Activated naive CD8-positive, alpha-beta T cell treated with anti-CD3 and anti-CD28 coated beads, Interleukin-2, amount 50 U/mL, for 24 hours (primary cell): Measurements from ENCODE around the gene CREB3L1.

Experiments
- ATAC-seq: fragments of 150-1000 bp; cut with Tn5 transposase; one replicate; pipeline ENCODE4 v1.10.0; 2021
- DNase-seq: peaks from one replicate; pipeline ENCODE4 v3.0.0; 2021
- H3K27ac Mint-ChIP-seq: one replicate; pipeline ENCODE4 v1.8.0; 2021; ENCODE audit warnings: mild to moderate bottlenecking, mixed read lengths
- H3K27me3 Mint-ChIP-seq: one replicate; pipeline ENCODE4 v1.8.0; 2021; ENCODE audit warnings: mixed read lengths
- H3K36me3 Mint-ChIP-seq: one replicate; pipeline ENCODE4 v1.8.0; 2021; ENCODE audit warnings: low read depth, mixed read lengths
- H3K4me1 Mint-ChIP-seq: one replicate; pipeline ENCODE4 v1.8.0; 2021; ENCODE audit warnings: mixed read lengths
- H3K4me3 Mint-ChIP-seq: one replicate; pipeline ENCODE4 v1.8.0; 2021; ENCODE audit warnings: mild to moderate bottlenecking, moderate library complexity, mixed read lengths
- H3K9me3 Mint-ChIP-seq: one replicate; pipeline ENCODE4 v1.8.0; 2021; ENCODE audit warnings: mixed read lengths

The CREB3L1 gene, protein sequence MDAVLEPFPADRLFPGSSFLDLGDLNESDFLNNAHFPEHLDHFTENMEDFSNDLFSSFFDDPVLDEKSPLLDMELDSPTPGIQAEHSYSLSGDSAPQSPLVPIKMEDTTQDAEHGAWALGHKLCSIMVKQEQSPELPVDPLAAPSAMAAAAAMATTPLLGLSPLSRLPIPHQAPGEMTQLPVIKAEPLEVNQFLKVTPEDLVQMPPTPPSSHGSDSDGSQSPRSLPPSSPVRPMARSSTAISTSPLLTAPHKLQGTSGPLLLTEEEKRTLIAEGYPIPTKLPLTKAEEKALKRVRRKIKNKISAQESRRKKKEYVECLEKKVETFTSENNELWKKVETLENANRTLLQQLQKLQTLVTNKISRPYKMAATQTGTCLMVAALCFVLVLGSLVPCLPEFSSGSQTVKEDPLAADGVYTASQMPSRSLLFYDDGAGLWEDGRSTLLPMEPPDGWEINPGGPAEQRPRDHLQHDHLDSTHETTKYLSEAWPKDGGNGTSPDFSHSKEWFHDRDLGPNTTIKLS

GRCh38 chr11:46277622-46278386 is at the start of gene CREB3L1:
TSS of gene CREB3L1 (plus strand) at chr11:46277662. CDS start at chr11:46278112, 450 bp downstream.
- Mint-ChIP-seq H3K27ac (no peak within 1 kb of the TSS), H3K36me3 (no peaks in the 10 kb centered on the region), H3K9me3 (no peaks in the 10 kb centered on the region), H3K4me1 (peaks cover 6% of the 10 kb centered on the region), H3K4me3 (no peak within 1 kb of the TSS), H3K27me3 (peaks cover 41% of the 10 kb centered on the region)
- ATAC-seq (peak; percentile 7), DNase-seq (no peak)

- Mint-ChIP-seq H3K4me3 (no peak overlapping the region), H3K36me3 (no peaks in the 10 kb centered on the region), H3K27me3 (peaks cover 29% of the 10 kb centered on the region), H3K9me3 (no peaks in the 10 kb centered on the region), H3K4me1 (no peaks in the 10 kb centered on the region), H3K27ac (no peak overlapping the region)
- ATAC-seq (no peak), DNase-seq (no peak)
Measured at GRCh38 chr11:46229230-46229629, 48.2 kb upstream of the CREB3L1 start.

DNA sequence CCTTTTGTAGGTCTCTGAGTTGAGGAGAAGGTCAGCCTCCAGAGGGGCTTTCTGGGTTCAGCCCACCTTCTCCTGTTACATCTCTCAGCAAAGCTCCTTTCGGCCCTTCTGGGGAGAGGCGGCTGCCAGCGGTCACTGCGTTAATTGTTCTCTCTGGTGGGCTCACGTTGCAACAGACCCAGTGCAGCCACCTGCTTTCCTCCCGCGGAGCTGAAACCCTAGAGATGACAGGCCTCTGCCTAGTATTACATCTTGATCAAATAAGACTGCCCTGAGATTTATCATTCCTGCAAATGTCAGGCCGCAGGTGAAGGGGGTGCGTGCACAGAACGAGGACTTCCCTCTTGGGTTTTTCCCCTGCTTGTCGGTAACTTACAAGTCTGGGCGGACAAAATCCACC is 43.2 kb upstream of the CREB3L1 start:
- ATAC-seq (no peak), DNase-seq (no peak)
- Mint-ChIP-seq H3K9me3 (no peaks in the 10 kb centered on the region), H3K27ac (no peak overlapping the region), H3K4me3 (no peak overlapping the region), H3K27me3 (peaks cover 29% of the 10 kb centered on the region), H3K4me1 (peaks cover 21% of the 10 kb centered on the region), H3K36me3 (no peaks in the 10 kb centered on the region)

DNA sequence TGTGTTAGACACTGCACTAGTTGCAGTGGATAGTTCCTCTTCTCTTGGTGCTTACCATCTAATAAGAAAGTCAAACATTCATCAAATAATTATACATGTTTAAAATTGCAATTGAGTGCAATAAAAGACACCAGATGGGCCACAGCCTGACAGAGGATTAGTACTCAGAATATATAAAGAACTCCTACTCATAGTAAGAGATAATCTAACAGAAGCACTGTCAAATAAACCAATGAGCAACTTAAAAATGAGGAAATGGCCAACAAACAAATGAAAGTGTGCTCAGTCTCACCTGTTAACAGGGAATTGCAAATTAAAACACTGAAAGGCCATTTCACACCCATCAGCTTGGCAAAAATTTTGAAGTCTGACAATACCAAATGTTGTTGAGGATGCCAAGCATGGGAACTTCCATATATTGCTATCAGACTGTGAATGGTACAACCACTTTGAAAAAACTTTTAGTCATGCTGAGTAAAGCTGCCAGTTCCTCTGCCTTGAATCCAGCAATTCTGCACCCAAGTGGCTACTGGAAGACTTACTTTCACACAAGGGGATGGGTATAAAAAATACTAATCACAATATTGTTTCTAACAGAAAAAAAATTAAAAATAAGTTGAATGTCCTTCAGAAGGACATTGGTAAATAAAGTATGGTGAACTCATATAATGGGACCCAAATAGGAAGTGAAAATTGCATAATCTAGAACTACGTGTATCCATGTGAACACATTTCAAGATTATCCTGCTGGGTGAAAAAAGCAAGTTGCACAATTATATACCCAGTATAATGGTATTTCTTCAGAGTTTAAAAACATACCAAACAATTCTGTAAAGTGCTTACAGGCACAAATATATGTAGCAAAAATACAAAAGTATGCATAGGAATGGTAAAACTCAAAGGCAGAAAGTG is 41.4 kb upstream of the CREB3L1 start:
- peaks cover 31% of the 10 kb centered on the region for H3K27me3 Mint-ChIP-seq
- H3K4me3 Mint-ChIP-seq = no peak overlapping the region
- H3K4me1 Mint-ChIP-seq = peaks cover 28% of the 10 kb centered on the region
- no peaks in the 10 kb centered on the region for H3K36me3 Mint-ChIP-seq
- no peaks in the 10 kb centered on the region for H3K9me3 Mint-ChIP-seq
- ATAC-seq = no peak
- no peak overlapping the region for H3K27ac Mint-ChIP-seq
- DNase-seq = no peak

GRCh38 chr11:46236918-46237247 is 40.6 kb upstream of the CREB3L1 start:
- Mint-ChIP-seq H3K27me3 (peaks cover 31% of the 10 kb centered on the region), H3K27ac (peak overlapping the region; percentile 90), H3K9me3 (no peaks in the 10 kb centered on the region), H3K36me3 (no peaks in the 10 kb centered on the region), H3K4me3 (peak overlapping the region; percentile 80), H3K4me1 (peaks cover 28% of the 10 kb centered on the region)
- ATAC-seq (no peak), DNase-seq (no peak)

GRCh38 chr11:46237248-46238077 is 40.0 kb upstream of the CREB3L1 start:
- no peaks in the 10 kb centered on the region for H3K9me3 Mint-ChIP-seq
- peaks cover 29% of the 10 kb centered on the region for H3K4me1 Mint-ChIP-seq
- peak overlapping the region; percentile 80 for H3K4me3 Mint-ChIP-seq
- DNase-seq (peak; percentile 59), ATAC-seq (peak; percentile 56)
- no peaks in the 10 kb centered on the region for H3K36me3 Mint-ChIP-seq
- peak overlapping the region; percentile 90 for H3K27ac Mint-ChIP-seq
- H3K27me3 Mint-ChIP-seq = peaks cover 30% of the 10 kb centered on the region

GRCh38 chr11:46238078-46238966 is 39.1 kb upstream of the CREB3L1 start:
- Mint-ChIP-seq H3K9me3 (no peaks in the 10 kb centered on the region), H3K36me3 (no peaks in the 10 kb centered on the region), H3K4me3 (peak overlapping the region; percentile 80), H3K4me1 (peaks cover 38% of the 10 kb centered on the region), H3K27me3 (peaks cover 27% of the 10 kb centered on the region), H3K27ac (peak overlapping the region; percentile 54)
- DNase-seq (peak; percentile 76), ATAC-seq (peak; percentile 44)

DNA sequence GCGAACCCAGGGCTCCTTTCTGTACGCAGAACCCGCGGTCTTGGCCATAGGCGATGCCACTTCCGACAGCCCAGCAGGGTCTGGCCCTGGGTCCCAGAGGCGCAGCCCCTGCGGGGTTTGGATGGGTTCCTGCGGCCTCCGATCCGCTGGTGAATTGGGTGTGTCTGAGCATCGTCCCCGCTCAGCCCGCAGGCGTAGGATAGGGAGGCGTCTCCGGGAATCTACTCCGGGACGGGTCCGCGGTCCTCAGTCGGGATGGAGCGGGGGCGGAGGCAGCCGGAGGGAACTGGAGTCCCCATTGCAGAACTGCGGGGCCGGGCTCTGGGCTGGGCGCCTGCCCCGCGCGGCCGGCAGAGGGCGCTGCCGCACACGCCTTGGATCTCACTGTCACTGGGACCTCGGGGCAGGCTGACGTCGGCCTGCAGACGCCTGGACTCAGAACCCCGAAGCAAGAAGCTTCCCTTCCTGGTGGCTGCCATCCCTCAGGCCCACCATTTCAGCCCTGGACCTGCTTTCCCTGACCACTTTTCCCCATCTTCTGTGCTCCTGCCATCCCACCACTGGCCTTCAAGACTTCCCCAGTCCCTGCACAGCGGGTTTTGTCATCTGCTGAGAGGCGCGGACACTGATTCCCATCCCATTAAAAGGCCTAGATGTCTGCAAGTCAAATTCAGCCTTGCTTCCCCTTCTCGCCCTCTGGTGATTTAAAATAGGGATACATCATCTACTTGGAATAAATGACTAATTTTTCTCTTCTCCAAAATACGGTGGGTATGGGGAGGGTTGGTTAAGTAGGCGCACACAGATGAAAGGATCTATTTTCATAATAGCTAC is 38.3 kb upstream of the CREB3L1 start:
- ATAC-seq (peak; percentile 84), DNase-seq (peak; percentile 86)
- peak overlapping the region; percentile 67 for H3K4me3 Mint-ChIP-seq
- peaks cover 42% of the 10 kb centered on the region for H3K4me1 Mint-ChIP-seq
- H3K9me3 Mint-ChIP-seq = no peaks in the 10 kb centered on the region
- H3K36me3 Mint-ChIP-seq = no peaks in the 10 kb centered on the region
- H3K27ac Mint-ChIP-seq = peak overlapping the region; percentile 19
- H3K27me3 Mint-ChIP-seq = peaks cover 28% of the 10 kb centered on the region

GRCh38 chr11:46239801-46240061 is 37.7 kb upstream of the CREB3L1 start:
- Mint-ChIP-seq H3K4me1 (peaks cover 42% of the 10 kb centered on the region), H3K27me3 (peaks cover 23% of the 10 kb centered on the region), H3K9me3 (no peaks in the 10 kb centered on the region), H3K36me3 (no peaks in the 10 kb centered on the region), H3K27ac (no peak overlapping the region), H3K4me3 (peak overlapping the region; percentile 26)
- DNase-seq (no peak), ATAC-seq (no peak)

DNA sequence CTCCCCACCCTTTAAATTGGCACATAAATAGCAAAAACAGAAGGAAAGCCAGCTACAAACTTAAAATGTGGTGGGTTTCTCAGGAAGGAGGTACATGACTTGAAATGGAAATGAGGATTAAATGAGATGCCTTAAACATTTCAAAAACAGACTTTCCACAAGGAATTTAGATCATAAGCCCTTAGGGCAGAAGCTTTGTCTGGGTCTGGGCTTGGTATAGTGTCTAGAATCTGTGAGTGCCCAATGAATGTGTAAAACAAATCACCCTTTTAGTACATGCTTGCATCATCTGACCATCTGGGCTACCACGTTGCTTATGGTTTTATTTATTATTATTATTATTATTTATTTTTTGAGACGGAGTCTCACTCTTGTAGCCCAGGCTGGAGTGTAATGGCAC is 37.1 kb upstream of the CREB3L1 start:
- Mint-ChIP-seq H3K4me3 (no peak overlapping the region), H3K4me1 (peaks cover 42% of the 10 kb centered on the region), H3K27me3 (peaks cover 20% of the 10 kb centered on the region), H3K9me3 (no peaks in the 10 kb centered on the region), H3K27ac (no peak overlapping the region), H3K36me3 (no peaks in the 10 kb centered on the region)
- DNase-seq (no peak), ATAC-seq (no peak)

DNA sequence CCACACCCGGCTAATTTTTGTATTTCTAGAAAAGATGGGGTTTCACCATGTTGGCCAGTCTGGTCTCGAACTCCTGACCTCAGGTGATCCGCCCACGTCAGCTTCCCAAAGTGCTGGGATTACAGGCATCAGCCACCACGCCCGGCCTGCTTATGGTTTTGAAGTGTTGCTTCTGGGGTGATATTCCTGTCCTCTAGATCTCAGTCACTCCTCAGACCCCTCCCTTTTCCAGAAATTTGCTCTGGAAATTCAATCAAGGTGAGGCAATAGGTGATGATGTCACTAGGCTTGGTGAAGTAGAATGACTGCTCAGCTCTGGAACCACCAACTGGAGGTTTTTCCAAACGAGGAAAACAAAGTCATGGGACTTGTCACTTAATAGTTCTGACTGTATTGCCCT is 36.6 kb upstream of the CREB3L1 start:
- H3K9me3 Mint-ChIP-seq = no peaks in the 10 kb centered on the region
- no peak for DNase-seq
- peaks cover 19% of the 10 kb centered on the region for H3K27me3 Mint-ChIP-seq
- H3K36me3 Mint-ChIP-seq = no peaks in the 10 kb centered on the region
- ATAC-seq = no peak
- no peak overlapping the region for H3K27ac Mint-ChIP-seq
- no peak overlapping the region for H3K4me3 Mint-ChIP-seq
- peaks cover 42% of the 10 kb centered on the region for H3K4me1 Mint-ChIP-seq
